Lung microvascular endothelial cell (primary cell): ENCODE measurements around the gene SMCO4. TPM values are rescaled to one million over a fixed set of nuclear protein-coding genes. Genes with fewer than 3 reads are reported as not detected.

ENCODE experiments used
- DNase-seq, 2 donors: peaks; one replicate each; pipeline versions ENCODE4 v3.0.0 to v3.0.0-alpha.2; 2010; ENCODE audit warnings: low read depth in 2 of 2
- total RNA-seq: library from RNA; depleted of rRNA; stranded (reverse); fragments of >200 nt; gene quantifications from 2 replicates; pipeline ENCODE4 v1.2.1, GENCODE V29; 2014

Gene SMCO4
- total RNA-seq, 1 donor from 2014 or later: 10.5 TPM

GRCh38 chr11:93504110-93505095 lies 38.8 kb downstream of the SMCO4 start:
- no peak for DNase-seq

- no peak for DNase-seq
Observed at GRCh38 chr11:93501856-93502255, 41.3 kb downstream of the SMCO4 start.

GRCh38 chr11:93500759-93501158 lies 42.4 kb downstream of the SMCO4 start:
- no peak for DNase-seq

DNA sequence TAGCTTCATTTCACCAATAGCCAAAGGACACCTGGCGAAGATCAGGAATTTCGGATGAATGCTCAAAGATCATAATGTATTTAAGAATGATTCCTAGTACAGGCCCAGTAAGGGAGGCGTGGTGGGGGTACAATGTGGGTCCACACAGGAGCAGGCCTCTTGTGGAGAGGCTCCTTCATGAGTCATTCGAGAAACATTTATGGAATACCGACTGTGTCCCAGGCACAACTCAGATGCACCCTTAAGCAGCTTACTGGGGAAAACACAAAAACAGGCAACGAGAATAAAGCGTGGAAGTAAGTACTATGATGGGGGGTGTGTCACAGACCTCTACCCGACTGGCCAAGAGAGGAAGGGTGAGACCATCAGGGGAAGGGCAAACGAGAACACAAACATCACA lies 44.5 kb downstream of the SMCO4 start:
- DNase-seq: no peak

GRCh38 chr11:93498161-93498560 lies 45.0 kb downstream of the SMCO4 start:
- no peak for DNase-seq

- DNase-seq: no peak
Observed at GRCh38 chr11:93497596-93497995, 45.6 kb downstream of the SMCO4 start.

GRCh38 chr11:93494357-93494756 lies 48.8 kb downstream of the SMCO4 start:
- DNase-seq: no peak

GRCh38 chr11:93493252-93493897 lies 49.8 kb downstream of the SMCO4 start:
- DNase-seq: no peak

GRCh38 chr11:93492464-93493251 lies 50.5 kb downstream of the SMCO4 start:
- DNase-seq: no peak

GRCh38 chr11:93491973-93492372 lies 51.2 kb downstream of the SMCO4 start:
- DNase-seq: no peak

DNA sequence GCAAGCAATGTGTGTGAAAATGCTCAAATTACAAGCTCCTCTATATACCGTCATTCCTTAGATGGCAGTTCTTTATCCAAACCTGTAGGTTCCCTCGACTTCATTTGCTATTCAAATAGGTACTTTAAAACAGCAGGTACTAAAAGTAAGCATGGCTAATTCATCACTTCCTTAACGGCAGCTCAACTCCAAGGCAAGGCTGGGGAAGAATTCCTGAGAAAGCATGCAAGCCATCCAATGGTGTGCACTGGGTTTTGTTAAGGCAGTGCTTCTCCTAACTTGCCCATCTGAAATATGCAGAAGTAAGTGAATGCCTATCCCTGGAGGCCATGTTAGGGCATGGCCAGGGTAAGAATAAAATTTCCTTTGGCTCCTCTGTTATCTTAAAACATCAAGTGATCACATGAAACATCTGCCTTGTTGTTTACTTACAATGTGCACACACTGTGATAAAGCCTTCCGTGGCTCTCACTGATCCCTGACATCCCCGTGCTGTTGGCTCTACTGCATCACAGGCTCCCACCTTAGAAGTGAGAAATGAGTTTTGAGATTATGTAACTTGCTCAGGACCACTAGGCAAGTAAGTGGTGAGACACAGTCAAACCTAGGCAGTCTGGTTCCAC lies 52.1 kb downstream of the SMCO4 start:
- no peak for DNase-seq

GRCh38 chr11:93489841-93490240 lies 53.4 kb downstream of the SMCO4 start:
- DNase-seq: no peak

GRCh38 chr11:93487032-93487483 lies 56.1 kb downstream of the SMCO4 start:
- DNase-seq: no peak

GRCh38 chr11:93485983-93486382 lies 57.2 kb downstream of the SMCO4 start:
- DNase-seq: no peak

DNA sequence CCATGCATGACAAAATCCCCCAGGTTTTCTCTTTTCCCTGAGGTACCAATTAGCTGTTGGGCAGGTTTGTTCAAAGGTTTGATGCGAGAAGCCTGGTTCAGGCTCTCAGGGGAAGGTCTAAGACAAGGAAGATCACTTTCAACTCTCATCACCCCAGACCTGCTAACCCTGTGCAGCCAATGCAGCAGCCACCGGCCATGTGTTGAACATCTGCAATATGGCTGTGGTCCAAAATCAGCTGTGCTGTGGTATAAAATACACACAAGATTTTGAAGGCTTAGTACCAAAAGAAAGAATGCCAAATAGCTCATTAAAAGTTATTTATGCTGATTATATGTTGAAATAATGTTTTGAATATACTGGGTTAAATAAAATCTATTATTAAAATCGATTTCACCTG lies 58.5 kb downstream of the SMCO4 start:
- DNase-seq: no peak

DNA sequence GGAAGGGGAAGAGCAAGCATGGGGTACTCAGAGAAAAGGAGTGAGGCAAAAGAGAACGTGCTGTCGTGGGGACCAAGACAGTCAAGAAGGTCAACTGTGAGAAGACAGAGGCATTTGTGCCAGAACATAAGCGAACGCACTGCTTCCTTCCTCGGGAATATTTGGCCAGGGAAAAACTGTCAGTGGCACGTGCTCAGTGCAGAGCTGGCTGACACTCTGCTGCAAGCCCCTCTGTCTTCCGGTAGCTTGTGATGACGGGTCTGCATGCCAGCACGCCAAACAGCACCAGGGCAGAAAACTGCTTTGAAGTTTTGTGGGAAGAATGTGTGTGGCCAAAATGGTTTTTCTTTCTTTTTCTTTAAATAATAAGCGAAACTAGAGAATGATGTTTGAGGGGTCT lies 60.6 kb downstream of the SMCO4 start:
- DNase-seq: peak in 1 of 2 donors; percentile 33

DNA sequence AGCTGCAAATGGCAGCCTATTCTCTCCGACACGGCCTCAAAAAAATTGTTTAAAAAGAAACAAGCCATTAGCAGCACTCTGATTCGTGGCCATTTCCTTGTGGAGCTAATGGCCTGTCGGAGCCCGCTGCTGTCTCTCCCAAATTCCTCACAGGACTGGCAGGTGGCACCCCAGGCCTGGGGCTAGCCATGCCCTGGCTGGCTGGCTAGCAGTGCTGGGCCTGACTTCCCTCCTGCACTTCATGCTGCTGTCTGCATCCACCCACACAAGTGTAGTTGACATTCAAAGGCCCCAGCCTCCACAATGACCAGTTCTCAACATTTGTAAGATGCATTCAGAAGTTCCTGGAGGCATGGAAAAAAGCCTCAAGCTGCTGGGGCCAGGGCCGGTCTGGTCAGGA lies 61.5 kb downstream of the SMCO4 start:
- no peak for DNase-seq

DNA sequence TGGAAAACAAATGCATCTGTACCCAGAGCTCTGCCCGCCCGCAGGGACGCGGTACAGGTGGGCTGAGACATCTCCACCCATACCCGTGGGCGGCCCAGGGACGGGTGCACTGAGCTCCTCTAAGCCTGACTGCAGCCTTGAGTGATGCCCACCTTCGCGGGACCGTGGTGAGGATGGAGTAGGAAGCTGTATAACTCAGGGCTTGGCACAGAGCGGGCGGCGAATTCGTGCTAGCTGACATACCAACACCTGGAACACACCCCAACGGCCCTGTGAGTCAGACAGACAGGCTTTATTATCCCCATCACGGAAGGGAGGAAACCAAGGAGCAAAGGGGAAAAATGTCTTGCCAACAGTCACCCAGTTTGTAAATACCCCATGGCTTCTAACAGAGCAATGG lies 61.9 kb downstream of the SMCO4 start:
- no peak for DNase-seq

DNA sequence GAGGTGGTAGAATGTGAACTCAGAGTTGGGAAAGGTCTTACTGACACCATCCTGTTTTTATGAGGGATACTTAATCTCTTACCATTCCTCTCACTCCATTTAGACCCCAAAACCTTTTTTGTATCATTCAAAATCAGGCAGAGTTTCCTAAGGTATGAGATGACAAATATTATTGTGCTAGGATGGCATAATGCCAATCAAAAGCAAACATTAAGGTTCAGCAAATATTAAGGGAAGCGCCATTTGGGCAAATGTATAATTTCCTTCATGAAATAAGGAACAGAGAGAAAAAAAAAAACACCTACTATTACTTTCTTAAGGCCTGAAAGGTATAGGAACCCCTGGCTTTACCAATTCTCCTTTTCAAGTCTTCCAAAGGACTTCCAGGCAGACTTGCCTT lies 62.4 kb downstream of the SMCO4 start:
- no peak for DNase-seq

DNA sequence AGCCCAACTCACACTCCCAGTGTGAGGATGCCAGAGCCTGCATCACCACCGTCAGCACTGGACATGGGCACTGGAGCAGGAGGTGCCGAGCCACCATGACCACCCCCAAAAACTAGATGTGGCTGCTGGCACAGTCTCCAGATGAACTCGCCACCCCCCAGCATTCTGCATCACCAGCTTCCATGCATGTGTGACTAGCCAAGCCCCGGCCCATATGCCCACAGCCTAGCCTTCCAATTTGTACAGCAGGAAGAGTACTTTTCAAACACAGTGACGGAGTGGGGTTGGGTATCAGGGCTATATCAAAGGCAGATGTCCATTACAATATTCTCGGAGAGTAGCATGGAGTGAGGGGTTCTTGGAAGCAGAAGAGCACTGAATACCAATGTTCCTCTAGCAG lies 62.9 kb downstream of the SMCO4 start:
- no peak for DNase-seq

DNA sequence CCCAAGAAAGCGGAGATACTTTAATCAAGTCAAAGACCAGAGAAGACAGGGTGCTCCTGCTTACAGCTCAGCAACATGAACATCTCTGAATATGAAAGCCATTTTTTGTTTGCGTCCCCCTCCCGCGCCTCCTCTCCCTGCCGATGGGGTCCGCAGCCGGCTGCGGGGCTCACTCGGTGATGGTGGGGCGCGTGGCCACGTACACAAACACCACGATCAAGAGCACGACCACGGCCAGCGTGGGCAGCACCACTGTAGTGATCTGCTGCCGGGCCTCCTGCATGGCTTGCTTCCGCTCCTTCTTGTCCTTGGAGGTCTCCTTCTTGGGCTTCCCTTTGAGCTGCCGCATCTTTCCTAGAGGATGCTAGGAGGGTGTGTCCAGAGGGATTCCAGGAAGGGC lies 64.3 kb downstream of the SMCO4 start:
- DNase-seq: no peak
